Hematopoietic multipotent progenitor cell treated with erythropoietin and hydrocortisone succinate and interleukin-3 and kit ligand, for 15 days (in vitro differentiated cells): ENCODE measurements around the gene C17orf114.
A peak's percentile ranks its signal among the peaks of the same experiment; 100 is the strongest.

ENCODE experiments used
- DNase-seq: peaks from one replicate; pipeline ENCODE4 v3.0.0-alpha.2; 2015; ENCODE audit warnings: low spot score

C17orf114 gene

DNA sequence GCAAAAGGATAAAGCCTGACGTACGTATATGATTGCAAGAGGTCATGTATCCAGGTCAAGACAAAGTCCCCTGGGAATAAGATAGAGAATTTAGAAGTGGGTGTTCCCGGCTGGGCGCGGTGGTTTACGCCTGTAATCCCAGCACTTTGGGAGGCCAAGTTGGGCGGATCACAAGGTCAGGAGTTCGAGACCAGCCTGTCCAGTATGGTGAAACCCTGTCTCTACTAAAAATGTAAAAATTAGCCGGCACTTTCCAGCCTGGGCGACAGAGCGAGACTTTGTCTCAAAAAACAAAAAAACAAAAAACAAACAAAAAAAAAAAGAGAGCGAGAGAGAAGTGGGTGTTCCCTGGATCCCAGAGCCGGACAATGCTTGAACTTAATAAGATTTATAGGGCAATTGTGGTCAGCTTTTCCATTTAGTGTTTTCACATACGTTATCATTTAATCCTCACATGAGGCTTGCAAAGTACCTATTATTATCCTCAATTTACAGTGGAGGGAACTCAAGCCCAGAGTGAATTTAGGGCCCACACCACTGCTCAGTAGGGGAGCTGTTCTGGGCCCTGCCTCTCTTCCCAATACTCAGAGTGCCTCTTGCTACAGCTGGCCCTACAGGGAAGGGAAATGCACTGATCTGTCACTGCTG is 13.8 kb downstream of the C17orf114 start:
- DNase-seq = no peak

DNA sequence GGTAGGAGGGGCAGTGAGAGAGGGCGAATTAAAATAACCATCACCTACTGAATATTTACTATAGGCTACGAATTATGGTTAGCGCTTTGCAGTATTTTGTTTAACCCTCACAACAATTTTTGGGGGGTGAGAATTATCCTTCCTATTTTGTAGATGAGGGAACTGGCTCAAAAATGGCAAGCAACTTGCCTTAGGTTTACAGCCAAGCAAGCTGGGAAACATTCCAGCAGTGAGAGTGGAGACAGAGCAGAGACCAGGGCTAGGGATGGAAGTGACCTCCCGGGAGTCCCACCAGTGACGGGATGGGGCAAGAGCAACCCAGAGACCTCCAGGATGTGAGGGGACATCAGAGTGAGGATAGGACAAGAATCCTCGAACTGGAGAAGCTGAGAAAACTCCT is 15.6 kb downstream of the C17orf114 start:
- DNase-seq = no peak

DNA sequence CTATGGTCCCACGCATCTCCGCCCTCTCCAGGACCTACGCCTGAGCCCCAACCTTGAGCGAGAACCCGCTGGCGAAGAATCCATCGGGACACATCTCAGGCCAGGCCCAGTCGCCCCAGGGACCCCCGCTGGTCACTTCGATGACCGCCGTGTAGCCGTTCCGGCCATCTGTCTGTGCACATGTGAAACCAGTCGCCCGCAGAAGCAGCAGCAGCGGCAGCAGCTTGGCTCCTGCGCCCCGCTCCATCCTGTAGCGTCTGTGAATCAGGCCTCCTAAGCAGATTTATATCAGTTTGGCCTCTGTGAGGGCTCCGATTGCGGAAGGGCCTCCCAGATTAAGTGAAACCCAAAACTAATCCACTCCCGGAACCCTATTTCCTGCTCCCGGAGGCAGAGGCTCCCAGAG is 16.0 kb downstream of the C17orf114 start, which contains the start of gene VMO1:
Gene VMO1, minus strand, starts transcription at position 259 of the 406 bp plus-strand sequence. Its CDS starts 12 bp downstream, at position 247.
- DNase-seq = no peak

DNA sequence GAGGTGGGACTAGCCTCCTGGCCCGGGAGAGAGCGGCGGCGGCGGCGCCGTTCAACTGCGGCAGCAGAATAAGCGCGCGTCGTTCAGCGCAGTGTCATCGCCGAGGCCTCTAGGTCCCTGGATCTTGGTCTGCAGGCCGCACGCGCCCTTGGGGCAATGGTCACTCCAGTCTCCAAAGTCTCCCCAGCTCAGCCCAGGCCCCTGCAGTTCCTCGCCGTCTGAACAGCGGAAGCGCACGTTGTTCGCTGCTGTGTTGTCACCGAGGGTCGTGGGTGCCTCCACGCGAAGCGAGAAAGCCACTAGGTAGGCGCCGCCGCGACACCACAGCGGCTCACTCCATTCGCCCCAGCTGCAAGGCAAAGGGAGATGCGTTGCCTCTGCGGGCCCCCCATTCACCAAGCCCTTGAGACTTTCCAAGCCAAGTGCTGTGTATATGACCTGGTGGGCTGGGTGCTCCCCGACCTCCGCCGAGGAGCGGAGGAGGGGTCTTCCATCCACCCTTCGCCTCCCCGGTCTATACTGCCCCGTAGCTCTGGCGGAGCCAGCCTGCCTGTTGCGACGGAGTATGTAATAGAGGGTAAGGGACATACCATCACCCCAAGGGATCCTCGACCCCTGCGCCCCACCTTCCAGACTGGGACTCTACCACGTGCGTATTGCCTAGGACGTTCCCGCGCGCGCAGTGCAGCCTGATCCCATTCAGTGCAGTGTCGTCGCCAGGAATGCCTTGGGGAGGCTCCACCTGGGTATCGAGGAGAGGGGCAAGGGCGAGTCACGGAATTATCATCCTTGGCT is 16.6 kb downstream of the C17orf114 start:
- no peak for DNase-seq

DNA sequence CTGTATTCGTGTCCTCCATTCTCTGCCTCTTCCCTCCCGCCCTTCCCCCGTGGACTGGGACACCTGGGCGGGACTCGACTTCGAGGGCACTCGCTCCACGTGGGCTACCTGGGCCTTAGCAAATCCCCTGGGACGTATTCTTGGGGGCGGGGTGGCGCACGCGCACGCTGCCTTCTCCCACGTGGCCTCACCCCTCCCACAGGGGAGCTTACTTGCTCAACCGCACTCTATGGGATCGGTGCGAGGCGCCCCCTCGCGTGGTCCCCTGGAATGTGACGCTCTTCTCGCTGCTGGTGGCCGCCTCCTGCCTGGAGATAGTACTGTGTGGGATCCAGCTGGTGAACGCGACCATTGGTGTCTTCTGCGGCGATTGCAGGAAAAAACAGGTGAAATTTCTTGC is 19.5 kb downstream of the C17orf114 start:
- DNase-seq = peak; percentile 35

DNA sequence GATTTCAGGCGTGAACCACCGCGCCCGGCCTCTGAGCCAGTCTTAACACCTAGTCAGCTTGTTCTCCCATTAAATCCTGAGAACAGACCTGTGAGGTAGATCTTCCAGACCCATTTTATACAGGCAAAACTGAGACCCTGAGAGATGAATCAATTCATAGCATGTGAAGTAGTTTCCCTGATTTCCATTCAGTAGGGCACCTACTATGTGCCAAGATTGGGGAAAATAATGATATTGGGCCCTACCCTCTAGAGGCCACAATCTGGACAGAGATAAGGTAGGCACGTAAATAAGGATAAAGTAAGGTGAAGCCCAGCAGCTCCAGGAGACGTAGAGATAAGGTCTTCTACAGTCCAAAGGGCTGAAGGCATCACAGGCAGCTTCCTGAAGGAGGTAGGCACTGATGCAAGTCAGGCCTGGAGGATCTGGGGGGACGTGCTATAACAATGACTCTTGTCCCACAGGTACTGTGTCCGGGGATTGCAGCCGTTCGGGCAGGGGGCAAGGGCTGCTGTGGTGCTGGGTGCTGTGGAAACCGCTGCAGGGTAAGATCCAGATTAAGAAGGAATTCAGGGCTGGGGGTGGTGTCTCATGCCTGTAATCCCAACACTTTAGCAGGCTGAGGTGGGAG is 21.7 kb downstream of the C17orf114 start:
- no peak for DNase-seq

DNA sequence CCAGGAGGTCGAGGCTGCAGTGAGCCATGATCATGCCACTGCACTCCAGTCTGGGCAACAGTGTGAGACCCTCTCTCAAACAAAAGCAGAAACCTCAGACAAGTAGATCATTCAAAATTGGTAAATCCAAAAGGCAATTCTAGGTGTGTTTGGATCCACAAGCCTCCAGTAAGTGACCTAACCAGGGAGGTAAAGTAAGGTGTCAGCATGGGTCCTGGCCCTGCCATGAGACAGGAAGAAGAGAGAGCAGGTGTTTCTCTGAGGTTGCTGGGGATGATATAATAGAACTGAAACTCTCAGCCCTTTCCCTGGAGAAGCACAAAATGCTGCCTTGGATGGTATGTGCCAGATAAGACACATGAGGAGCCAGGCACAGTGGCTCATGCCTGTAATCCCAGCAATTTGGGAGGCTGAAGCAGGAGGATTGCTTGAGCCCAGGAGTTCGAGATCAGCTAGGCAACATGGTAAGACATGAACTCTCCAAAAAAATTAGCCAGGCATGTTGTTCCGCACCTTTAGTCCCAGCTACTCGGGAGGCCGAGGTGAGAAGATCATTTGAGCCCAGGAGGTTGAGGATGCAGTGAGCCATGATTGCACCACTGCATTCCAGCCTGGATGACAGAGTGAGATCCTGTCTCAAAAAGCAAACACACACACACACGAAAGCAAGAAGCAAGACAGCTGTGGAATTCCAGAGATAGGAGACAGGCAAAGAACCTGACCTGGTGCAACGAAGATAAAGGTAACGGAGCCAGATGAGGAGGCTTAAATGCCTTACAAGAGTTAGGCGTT is 24.0 kb downstream of the C17orf114 start:
- DNase-seq = no peak

DNA sequence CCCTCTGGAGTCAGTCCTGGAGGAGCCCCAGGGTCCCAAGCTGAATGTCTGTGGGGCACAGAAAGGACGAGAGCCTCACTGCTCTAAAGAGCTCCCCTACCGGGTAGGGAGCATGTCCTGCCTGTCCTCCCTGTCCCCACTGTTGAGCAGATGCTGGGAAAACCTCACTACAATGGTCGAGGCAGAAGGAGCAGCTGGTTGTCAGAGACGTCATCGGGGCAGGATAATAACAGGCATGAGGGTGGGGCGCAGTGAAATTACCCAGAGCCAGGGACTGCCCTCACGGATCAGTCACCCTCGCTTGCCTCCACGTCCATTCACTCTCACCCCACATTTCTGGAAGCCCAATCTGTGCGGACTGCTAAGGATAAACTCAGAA is 29.9 kb downstream of the C17orf114 start:
- no peak for DNase-seq

DNA sequence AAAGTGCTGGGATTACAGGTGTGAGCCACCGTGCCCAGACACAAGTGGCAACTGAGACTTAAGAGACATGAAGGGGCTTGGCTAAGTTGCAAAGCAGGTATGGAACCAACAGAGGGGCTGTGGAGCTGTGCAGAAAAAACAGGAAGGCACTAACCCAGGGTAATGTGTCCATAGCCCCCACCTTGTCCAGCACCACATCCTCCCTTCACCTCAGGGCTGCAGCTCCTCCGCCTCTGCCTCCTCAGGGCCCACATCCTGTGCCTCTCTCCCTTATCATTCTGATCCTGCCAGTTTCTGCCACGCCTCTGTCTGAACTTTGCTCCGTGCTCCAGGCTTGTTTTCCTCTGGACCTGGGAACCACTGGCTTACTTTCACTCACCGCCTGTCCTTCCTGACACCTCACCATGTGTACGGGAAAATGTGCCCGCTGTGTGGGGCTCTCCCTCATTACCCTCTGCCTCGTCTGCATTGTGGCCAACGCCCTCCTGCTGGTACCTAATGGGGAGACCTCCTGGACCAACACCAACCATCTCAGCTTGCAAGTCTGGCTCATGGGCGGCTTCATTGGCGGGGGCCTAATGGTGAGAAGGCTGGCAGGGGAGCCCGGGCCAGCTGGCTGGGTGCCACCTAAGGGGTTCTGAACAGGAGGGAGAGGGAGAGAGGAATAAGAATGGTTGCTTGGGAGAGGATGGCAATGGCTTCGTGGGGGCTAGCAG is 30.5 kb downstream of the C17orf114 start, which contains the start of gene TM4SF5:
Gene TM4SF5, plus strand, starts transcription at position 368 of the 716 bp plus-strand sequence. Its CDS starts 37 bp downstream, at position 405.
- DNase-seq = no peak

DNA sequence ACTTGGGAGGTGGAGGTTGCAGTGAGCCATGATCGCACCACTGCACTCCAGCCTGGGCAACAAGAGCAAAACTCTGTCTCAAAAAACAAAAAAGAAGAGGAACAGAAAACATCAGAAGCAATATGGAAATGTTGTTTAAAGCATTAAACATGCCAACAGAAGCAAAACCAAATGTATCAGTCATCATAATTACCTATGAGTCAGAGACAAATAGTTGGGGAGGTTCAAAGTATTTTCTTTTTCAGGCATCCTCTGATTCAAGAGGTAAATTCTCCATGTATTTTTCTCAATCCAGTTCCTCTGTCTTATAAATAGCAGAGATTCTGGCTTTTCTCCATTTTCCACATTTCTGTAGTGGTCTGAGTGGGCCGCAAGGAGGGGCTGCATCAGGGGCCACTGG is 32.5 kb downstream of the C17orf114 start:
- DNase-seq = no peak

DNA sequence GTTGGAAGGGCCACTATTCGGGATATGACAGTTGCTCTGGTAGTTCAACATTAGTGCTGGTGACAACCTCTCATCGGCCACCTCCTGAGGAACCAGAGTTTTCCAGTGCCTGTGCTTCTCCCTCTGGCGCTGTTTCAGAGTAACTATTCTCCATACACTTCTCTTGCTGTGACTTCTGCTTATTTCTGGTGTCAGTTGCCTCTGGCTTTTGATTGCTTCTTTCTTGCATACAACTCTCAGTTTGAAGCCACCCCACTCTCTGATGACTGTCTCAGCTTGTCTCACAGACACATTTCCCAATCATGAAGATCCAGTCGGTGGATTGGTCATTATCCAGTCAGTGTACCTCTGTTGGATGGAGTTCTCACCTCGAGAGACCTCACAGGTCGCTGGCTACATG is 33.8 kb downstream of the C17orf114 start:
- DNase-seq = no peak

DNA sequence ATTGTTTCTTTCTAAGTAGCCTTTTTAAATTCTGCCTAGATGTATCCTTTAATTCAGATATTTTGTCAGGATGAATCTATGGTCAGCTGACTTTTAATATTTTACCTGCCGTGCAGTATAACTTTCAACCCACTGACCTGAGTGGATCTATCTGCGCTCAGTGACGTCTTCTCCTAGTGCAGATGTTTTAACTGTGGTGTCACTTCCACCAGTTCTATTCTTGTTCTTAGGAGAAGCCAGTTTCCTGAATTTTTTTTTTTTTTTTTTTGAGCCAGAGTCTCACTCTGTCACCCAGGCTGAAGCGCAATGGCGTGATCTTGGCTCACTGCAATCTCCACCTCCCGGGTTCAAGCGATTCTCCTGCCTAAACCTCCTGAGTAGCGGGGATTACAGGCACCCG is 35.4 kb downstream of the C17orf114 start:
- DNase-seq = no peak

DNA sequence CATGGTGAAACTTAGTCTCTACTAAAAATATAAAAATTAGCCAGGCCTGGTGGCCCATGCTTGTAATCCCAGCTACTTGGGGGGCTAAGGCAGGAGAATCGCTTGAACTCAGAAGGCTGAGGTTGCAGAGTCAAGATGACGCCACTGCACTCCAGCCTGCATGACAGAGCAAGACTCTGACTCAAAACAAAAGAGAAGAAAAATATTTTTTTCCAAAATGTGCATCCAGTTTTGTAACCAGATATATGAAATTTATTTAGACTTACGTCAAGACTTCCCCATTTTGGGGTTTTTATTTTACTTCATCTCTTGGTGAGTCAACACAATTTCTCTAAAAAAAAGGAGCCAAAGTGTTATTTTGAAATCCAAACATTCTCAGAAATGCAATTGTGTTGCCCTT is 35.9 kb downstream of the C17orf114 start:
- DNase-seq = no peak

DNA sequence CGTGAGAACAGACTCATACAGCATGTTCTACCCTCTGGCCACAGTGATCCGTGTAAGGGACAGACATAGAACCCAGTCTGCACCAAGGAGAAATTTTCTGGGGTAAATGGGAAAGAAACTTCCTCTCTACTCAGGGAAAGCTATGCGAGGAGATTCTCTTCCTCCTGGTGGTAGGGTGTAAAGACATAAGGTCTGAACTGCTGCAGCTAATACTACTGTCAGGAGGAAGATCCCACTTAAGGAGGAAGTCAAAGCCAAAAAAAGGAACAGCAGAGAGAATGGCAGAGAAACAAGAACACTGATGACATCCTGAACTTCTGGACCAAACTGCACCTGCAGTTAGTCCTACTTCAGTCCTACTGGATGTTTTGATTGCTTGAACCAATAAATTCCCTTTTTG is 37.5 kb downstream of the C17orf114 start:
- no peak for DNase-seq

DNA sequence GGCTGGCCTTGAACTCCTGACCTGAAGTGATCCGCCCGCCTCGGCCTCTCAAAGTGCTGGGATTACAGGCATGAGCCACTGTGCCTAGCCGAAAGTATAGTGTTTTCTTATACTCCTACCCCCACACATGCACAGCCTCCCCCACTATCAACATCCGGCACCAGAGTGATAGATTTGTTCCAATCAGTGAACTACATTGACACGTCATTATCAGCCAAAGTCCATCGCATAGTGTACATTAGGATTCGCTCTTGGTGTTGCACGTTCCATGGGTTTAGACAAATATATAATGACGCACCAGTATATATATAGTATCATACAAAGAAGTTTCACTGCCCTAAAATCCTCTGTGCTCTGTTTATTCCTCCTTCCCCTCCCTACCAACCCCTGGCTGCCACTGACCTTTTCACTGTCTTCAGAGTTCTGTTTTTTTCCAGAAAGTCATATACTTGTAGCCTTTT is 42.3 kb downstream of the C17orf114 start:
- DNase-seq = no peak

DNA sequence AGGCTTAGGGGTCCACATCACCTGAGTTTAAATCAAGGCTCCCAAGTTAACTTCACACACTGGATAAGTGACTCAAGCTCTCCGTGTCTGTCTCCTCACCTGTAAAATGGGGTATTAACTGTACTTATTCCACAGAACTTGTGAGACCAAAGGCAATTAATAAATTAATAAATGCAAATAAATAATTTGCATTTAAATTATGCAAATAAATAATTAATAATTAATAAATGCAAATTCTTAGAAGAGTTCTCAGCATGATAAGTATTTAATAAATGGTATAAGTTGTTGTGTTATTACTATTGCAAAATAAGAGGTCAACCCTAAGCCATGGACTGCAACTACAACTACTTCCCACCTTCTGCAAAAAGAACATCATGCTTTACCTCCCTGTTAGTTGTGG is 48.7 kb downstream of the C17orf114 start:
- DNase-seq = no peak

DNA sequence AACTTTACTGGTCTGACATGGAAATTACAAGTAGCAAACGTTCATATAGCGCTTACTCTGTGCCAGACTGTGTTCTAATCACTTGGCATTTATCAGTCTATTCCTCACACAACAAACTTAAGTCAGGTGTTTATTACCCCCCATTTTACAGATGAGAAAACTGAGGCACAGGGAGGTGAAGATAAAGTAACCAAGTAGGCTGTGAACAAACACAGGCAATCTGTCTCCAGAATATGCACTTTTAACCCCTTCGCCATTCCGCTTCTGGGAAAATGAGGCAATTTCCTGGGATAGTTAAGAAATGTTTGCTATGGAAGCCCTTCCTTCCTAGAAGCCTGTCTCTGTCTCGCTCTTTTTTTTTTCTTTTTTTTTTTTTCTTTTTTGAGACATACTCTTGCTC is 50.2 kb downstream of the C17orf114 start:
- no peak for DNase-seq
